Measurements from ENCODE around the gene SPATA13. TPM values are rescaled to one million over a fixed set of nuclear protein-coding genes. Genes with fewer than 3 reads are reported as not detected.

The SPATA13 gene
- total and polyA plus RNA-seq, 4 donors = 10.5 to 36.7 (median 20.1) TPM

DNA sequence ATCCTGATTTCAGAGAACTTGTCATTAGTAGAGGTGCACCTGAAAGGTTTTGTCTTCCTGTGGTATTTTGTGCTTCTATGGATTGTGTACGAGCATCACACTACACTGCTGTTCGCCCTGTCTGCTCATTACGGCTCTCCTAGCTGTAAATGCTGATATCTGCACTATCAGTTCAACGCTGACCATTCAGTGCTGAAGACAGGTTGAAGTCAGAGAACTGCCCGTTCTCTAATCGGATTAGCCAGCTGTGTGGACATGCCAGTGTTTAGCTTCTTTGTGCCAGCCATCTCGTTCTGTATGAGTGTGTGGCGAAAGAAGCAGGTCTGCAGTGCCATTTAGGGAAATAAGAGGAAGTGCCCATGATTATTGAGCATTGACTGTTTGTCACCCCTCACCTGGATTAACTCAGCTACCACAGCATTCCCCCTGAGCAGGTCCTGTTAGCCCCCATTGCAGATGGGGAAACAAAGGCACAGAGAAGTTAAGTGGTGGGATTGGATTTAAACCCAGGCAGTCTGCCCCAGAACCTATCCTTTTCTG, 127.3 kb downstream of the SPATA13 start:
- Histone ChIP-seq H3K4me1 (ENCODE audit: control insufficient read depth in 5 of 5, insufficient read depth in 5 of 5, low read length in 5 of 5) (no peaks in the 10 kb centered on the region), H3K9ac (ENCODE audit: insufficient read depth in 1 of 2, low read length in 2 of 2) (no peak overlapping the region), H3K4me3 (no peak overlapping the region), H3K9me3 (ENCODE audit: control insufficient read depth in 4 of 4, insufficient read depth in 3 of 4, low read length in 3 of 4) (no peaks in the 10 kb centered on the region), H3K27ac (ENCODE audit: low read depth in 1 of 2, low read length in 1 of 2) (no peak overlapping the region), H3K36me3 (ENCODE audit: control insufficient read depth in 4 of 4, insufficient read depth in 4 of 4, low read length in 4 of 4) (peaks cover 8 to 60% (median 15%) of the 10 kb centered on the region in 4 donors), H3K27me3 (ENCODE audit: control insufficient read depth in 3 of 3, insufficient read depth in 3 of 3, low read length in 2 of 3) (no peaks in the 10 kb centered on the region)
- 76 to 90% methylated on average over 8 of the region's 8 CpGs for WGBS, 2 donors
- no peak for DNase-seq
- TF ChIP-seq, protein P1, sequence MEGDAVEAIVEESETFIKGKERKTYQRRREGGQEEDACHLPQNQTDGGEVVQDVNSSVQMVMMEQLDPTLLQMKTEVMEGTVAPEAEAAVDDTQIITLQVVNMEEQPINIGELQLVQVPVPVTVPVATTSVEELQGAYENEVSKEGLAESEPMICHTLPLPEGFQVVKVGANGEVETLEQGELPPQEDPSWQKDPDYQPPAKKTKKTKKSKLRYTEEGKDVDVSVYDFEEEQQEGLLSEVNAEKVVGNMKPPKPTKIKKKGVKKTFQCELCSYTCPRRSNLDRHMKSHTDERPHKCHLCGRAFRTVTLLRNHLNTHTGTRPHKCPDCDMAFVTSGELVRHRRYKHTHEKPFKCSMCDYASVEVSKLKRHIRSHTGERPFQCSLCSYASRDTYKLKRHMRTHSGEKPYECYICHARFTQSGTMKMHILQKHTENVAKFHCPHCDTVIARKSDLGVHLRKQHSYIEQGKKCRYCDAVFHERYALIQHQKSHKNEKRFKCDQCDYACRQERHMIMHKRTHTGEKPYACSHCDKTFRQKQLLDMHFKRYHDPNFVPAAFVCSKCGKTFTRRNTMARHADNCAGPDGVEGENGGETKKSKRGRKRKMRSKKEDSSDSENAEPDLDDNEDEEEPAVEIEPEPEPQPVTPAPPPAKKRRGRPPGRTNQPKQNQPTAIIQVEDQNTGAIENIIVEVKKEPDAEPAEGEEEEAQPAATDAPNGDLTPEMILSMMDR (IDR thresholded peaks at IDR 0.05; ENCODE audit: control extremely low read depth, extremely low read depth) = no peak
- ATAC-seq (ENCODE audit: insufficient read depth, low FRiP score) = no peak

DNA sequence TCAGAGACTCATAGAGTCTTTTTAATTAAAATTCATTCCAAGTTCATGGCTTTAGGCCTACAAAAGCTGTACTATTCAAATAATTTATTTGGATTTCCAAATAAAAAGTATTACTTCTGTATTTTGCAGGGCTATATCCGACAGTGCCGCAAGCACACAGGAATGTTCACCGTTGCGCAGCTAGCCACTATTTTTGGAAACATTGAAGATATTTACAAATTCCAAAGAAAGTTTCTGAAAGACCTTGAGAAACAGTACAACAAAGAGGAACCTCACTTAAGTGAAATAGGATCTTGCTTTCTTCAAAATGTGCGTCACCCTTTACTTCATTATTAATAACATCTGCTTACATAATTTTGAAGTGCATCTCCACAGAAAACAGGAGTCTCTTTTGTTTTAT, 128.3 kb downstream of the SPATA13 start:
- TF ChIP-seq, protein P1 (IDR thresholded peaks at IDR 0.05; ENCODE audit: control extremely low read depth, extremely low read depth) = no peak
- no peak for DNase-seq
- Histone ChIP-seq H3K4me3 (no peak overlapping the region), H3K9ac (ENCODE audit: insufficient read depth in 1 of 2, low read length in 2 of 2) (no peak overlapping the region), H3K27ac (ENCODE audit: low read depth in 1 of 2, low read length in 1 of 2) (no peak overlapping the region), H3K27me3 (ENCODE audit: control insufficient read depth in 3 of 3, insufficient read depth in 3 of 3, low read length in 2 of 3) (no peaks in the 10 kb centered on the region), H3K4me1 (ENCODE audit: control insufficient read depth in 5 of 5, insufficient read depth in 5 of 5, low read length in 5 of 5) (no peaks in the 10 kb centered on the region), H3K36me3 (ENCODE audit: control insufficient read depth in 4 of 4, insufficient read depth in 4 of 4, low read length in 4 of 4) (peaks cover 8 to 62% (median 15%) of the 10 kb centered on the region in 4 donors), H3K9me3 (ENCODE audit: control insufficient read depth in 4 of 4, insufficient read depth in 3 of 4, low read length in 3 of 4) (no peaks in the 10 kb centered on the region)
- 30 to 75% methylated on average over 5 of the region's 5 CpGs for WGBS, 2 donors
- ATAC-seq (ENCODE audit: insufficient read depth, low FRiP score) = peak; percentile 19

DNA sequence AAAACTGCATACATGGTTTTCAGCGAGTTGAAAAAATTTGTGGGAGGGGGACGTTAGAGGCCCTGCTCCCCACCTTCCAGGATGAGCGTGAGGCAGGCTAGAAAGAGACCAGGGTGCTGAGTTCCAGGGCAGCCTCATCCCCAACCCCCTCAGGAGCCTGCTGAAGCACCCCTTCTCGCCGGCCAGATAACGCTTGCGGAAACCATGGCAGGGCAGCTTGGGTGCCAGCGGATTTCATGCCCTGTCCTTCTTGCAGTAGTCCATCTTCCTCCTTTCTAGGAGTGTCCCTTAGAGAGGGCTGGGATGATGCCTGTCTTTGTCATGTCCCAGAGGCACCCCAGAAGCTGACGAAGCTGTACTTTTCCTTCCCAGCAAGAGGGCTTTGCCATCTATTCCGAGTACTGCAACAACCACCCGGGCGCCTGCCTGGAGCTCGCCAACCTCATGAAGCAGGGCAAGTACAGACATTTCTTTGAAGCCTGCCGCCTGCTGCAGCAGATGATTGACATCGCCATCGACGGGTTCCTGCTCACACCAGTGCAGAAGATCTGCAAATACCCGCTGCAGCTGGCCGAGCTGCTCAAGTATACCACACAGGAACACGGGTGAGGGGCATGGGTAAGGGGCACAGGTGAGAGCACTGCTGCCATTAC, 129.9 kb downstream of the SPATA13 start:
- 91 to 95% methylated on average over 20 of the region's 20 CpGs for whole genome bisulfite sequencing, 2 donors
- no peak overlapping the region for H3K27ac ChIP-seq (ENCODE audit: low read depth in 1 of 2, low read length in 1 of 2)
- no peak for ATAC-seq (ENCODE audit: insufficient read depth, low FRiP score)
- DNase-seq = no peak
- no peaks in the 10 kb centered on the region for H3K27me3 ChIP-seq (ENCODE audit: control insufficient read depth in 3 of 3, insufficient read depth in 3 of 3, low read length in 2 of 3)
- no peak overlapping the region for H3K9ac ChIP-seq (ENCODE audit: insufficient read depth in 1 of 2, low read length in 2 of 2)
- no peaks in the 10 kb centered on the region for H3K9me3 ChIP-seq (ENCODE audit: control insufficient read depth in 4 of 4, insufficient read depth in 3 of 4, low read length in 3 of 4)
- TF ChIP-seq, protein P1 (IDR thresholded peaks at IDR 0.05; ENCODE audit: control extremely low read depth, extremely low read depth) = no peak
- H3K36me3 ChIP-seq (ENCODE audit: control insufficient read depth in 4 of 4, insufficient read depth in 4 of 4, low read length in 4 of 4) = peaks cover 6 to 64% (median 12%) of the 10 kb centered on the region in 4 donors
- H3K4me3 ChIP-seq = no peak overlapping the region
- no peaks in the 10 kb centered on the region for H3K4me1 ChIP-seq (ENCODE audit: control insufficient read depth in 5 of 5, insufficient read depth in 5 of 5, low read length in 5 of 5)
